ENCODE results near the gene CEP83. TPM values are rescaled to one million over a fixed set of nuclear protein-coding genes. Genes with fewer than 3 reads are reported as not detected.
"Not testable (repeated sequence)": the region's sequence is repeated elsewhere in the genome, so short reads cannot be mapped to it uniquely, and the experiment has no call there.

Gene CEP83
- total and polyA plus RNA-seq, 2 donors (not counting 1 experiment from before 2014, with no cell fraction given): 7.8 to 13.5 TPM

GRCh38 chr12:94429191-94429590 is 30.5 kb downstream of the CEP83 start:
- H3K79me2 ChIP-seq (ENCODE audit: control insufficient read depth, insufficient read depth, low read length): peaks cover 7% of the 10 kb centered on the region
- no peak overlapping the region for H3K4me3 ChIP-seq (replicated peaks in 1 of 4; ENCODE audit: control extremely low read depth in 1 of 4, insufficient read depth in 1 of 4, low read depth in 3 of 4, low read length in 4 of 4)
- no peaks in the 10 kb centered on the region for H3K27me3 ChIP-seq (ENCODE audit: control insufficient read depth, insufficient read depth, low read length)
- no peaks in the 10 kb centered on the region for H3K36me3 ChIP-seq (ENCODE audit: control insufficient read depth, insufficient read depth, low read length)
- no peak for TF ChIP-seq EZH2 (IDR thresholded peaks at IDR 0.05; ENCODE audit: low read length, missing control alignments)
- TF ChIP-seq CTCF (conservative IDR thresholded peaks at IDR 0.05 in 1 of 2, IDR thresholded peaks at IDR 0.05 in 1 of 2; ENCODE audit: low read depth in 1 of 2, low read length in 2 of 2): no peak
- H3K4me2 ChIP-seq (ENCODE audit: extremely low read depth, insufficient read depth, low read length): no peak overlapping the region
- DNase-seq (ENCODE audit: low read depth in 2 of 2): no peak
- H4K20me1 ChIP-seq (ENCODE audit: control insufficient read depth, extremely low read depth, insufficient read depth, low read length): no peaks in the 10 kb centered on the region
- H3K27ac ChIP-seq (ENCODE audit: insufficient read depth, low read length): no peak overlapping the region
- no peak overlapping the region for H3K9ac ChIP-seq (ENCODE audit: insufficient read depth, low read length)
- H3K9me3 ChIP-seq (ENCODE audit: control insufficient read depth, insufficient read depth, low read depth, low read length): no peaks in the 10 kb centered on the region
- no peak overlapping the region for H2AFZ ChIP-seq (ENCODE audit: low read length)
- peaks cover 6% of the 10 kb centered on the region for H3K4me1 ChIP-seq (ENCODE audit: control insufficient read depth, extremely low read depth, insufficient read depth, low read length)

- H4K20me1 ChIP-seq (ENCODE audit: control insufficient read depth, extremely low read depth, insufficient read depth, low read length): no peaks in the 10 kb centered on the region
- H3K9ac ChIP-seq (ENCODE audit: insufficient read depth, low read length): no peak overlapping the region
- H3K36me3 ChIP-seq (ENCODE audit: control insufficient read depth, insufficient read depth, low read length): no peaks in the 10 kb centered on the region
- peaks cover 7% of the 10 kb centered on the region for H3K79me2 ChIP-seq (ENCODE audit: control insufficient read depth, insufficient read depth, low read length)
- H3K4me3 ChIP-seq (replicated peaks in 1 of 4; ENCODE audit: control extremely low read depth in 1 of 4, insufficient read depth in 1 of 4, low read depth in 3 of 4, low read length in 4 of 4): peak overlapping the region in 1 of 4 experiments; percentile 19
- H2AFZ ChIP-seq (ENCODE audit: low read length): no peak overlapping the region
- H3K4me2 ChIP-seq (ENCODE audit: extremely low read depth, insufficient read depth, low read length): peak overlapping the region; percentile 67
- no peak overlapping the region for H3K27ac ChIP-seq (ENCODE audit: insufficient read depth, low read length)
- peak; percentile 89 to 91 for DNase-seq (ENCODE audit: low read depth in 2 of 2)
- TF ChIP-seq EZH2 (IDR thresholded peaks at IDR 0.05; ENCODE audit: low read length, missing control alignments) (no peak), CTCF (conservative IDR thresholded peaks at IDR 0.05 in 1 of 2, IDR thresholded peaks at IDR 0.05 in 1 of 2; ENCODE audit: low read depth in 1 of 2, low read length in 2 of 2) (no peak)
- H3K4me1 ChIP-seq (ENCODE audit: control insufficient read depth, extremely low read depth, insufficient read depth, low read length): peaks cover 6% of the 10 kb centered on the region
- H3K27me3 ChIP-seq (ENCODE audit: control insufficient read depth, insufficient read depth, low read length): no peaks in the 10 kb centered on the region
- no peaks in the 10 kb centered on the region for H3K9me3 ChIP-seq (ENCODE audit: control insufficient read depth, insufficient read depth, low read depth, low read length)
Measured at GRCh38 chr12:94427501-94428381, 31.9 kb downstream of the CEP83 start.

- Histone ChIP-seq H3K27me3 (ENCODE audit: control insufficient read depth, insufficient read depth, low read length) (no peaks in the 10 kb centered on the region), H4K20me1 (ENCODE audit: control insufficient read depth, extremely low read depth, insufficient read depth, low read length) (no peaks in the 10 kb centered on the region), H3K4me3 (replicated peaks in 1 of 4; ENCODE audit: control extremely low read depth in 1 of 4, insufficient read depth in 1 of 4, low read depth in 3 of 4, low read length in 4 of 4) (no peak overlapping the region), H3K4me1 (ENCODE audit: control insufficient read depth, extremely low read depth, insufficient read depth, low read length) (peaks cover 6% of the 10 kb centered on the region), H2AFZ (ENCODE audit: low read length) (no peak overlapping the region), H3K9ac (ENCODE audit: insufficient read depth, low read length) (no peak overlapping the region), H3K4me2 (ENCODE audit: extremely low read depth, insufficient read depth, low read length) (no peak overlapping the region), H3K79me2 (ENCODE audit: control insufficient read depth, insufficient read depth, low read length) (peaks cover 7% of the 10 kb centered on the region), H3K36me3 (ENCODE audit: control insufficient read depth, insufficient read depth, low read length) (no peaks in the 10 kb centered on the region), H3K9me3 (ENCODE audit: control insufficient read depth, insufficient read depth, low read depth, low read length) (no peaks in the 10 kb centered on the region), H3K27ac (ENCODE audit: insufficient read depth, low read length) (no peak overlapping the region)
- no peak for DNase-seq (ENCODE audit: low read depth in 2 of 2)
- TF ChIP-seq CTCF (conservative IDR thresholded peaks at IDR 0.05 in 1 of 2, IDR thresholded peaks at IDR 0.05 in 1 of 2; ENCODE audit: low read depth in 1 of 2, low read length in 2 of 2) (no peak), EZH2 (IDR thresholded peaks at IDR 0.05; ENCODE audit: low read length, missing control alignments) (no peak)
Measured at GRCh38 chr12:94426049-94426448, 33.6 kb downstream of the CEP83 start.

- not testable (repeated sequence) for H3K4me2 ChIP-seq (ENCODE audit: extremely low read depth, insufficient read depth, low read length); H3K36me3 ChIP-seq (ENCODE audit: control insufficient read depth, insufficient read depth, low read length); H3K79me2 ChIP-seq (ENCODE audit: control insufficient read depth, insufficient read depth, low read length); H2AFZ ChIP-seq (ENCODE audit: low read length); H3K27me3 ChIP-seq (ENCODE audit: control insufficient read depth, insufficient read depth, low read length); H3K4me1 ChIP-seq (ENCODE audit: control insufficient read depth, extremely low read depth, insufficient read depth, low read length); H4K20me1 ChIP-seq (ENCODE audit: control insufficient read depth, extremely low read depth, insufficient read depth, low read length); H3K27ac ChIP-seq (ENCODE audit: insufficient read depth, low read length); H3K9ac ChIP-seq (ENCODE audit: insufficient read depth, low read length); H3K9me3 ChIP-seq (ENCODE audit: control insufficient read depth, insufficient read depth, low read depth, low read length)
- DNase-seq (ENCODE audit: low read depth in 2 of 2): peak in 1 of 2 donors; percentile 27
- peak overlapping the region in 2 of 4 experiments; percentile 37 to 42 for H3K4me3 ChIP-seq (replicated peaks in 1 of 4; ENCODE audit: control extremely low read depth in 1 of 4, insufficient read depth in 1 of 4, low read depth in 3 of 4, low read length in 4 of 4)
Measured at GRCh38 chr12:94424830-94425229, 34.8 kb downstream of the CEP83 start.

Data from fibroblast of lung (primary cell).